Skin of body (tissue), 2 donors: ENCODE measurements around the gene MRPL44. TPM values are rescaled to one million over a fixed set of nuclear protein-coding genes. Genes with fewer than 3 reads are reported as not detected.

Source experiments
- DNase-seq: peaks from one replicate; lab custom pipeline; 2025; lab: John Stamatoyannopoulos, UW
- total RNA-seq: library from RNA; depleted of rRNA; stranded (reverse); fragments of >200 nt; gene quantifications from one replicate; pipeline ENCODE4 v1.2.3, GENCODE V29; 2014

MRPL44 gene
- total RNA-seq, 1 donor from 2014 or later: 20.6 TPM

- DNase-seq: no peak
Observed at GRCh38 chr2:223969856-223970255, 12.6 kb downstream of the MRPL44 start.

GRCh38 chr2:223970343-223971128, 13.3 kb downstream of the MRPL44 start:
- peak; percentile 34 for DNase-seq

GRCh38 chr2:223971731-223972130, 14.5 kb downstream of the MRPL44 start:
- no peak for DNase-seq

GRCh38 chr2:223972656-223973102, 15.4 kb downstream of the MRPL44 start:
- DNase-seq: no peak

GRCh38 chr2:223973606-223974005, 16.3 kb downstream of the MRPL44 start:
- DNase-seq: no peak

- no peak for DNase-seq
Observed at GRCh38 chr2:223976635-223977226, 19.5 kb downstream of the MRPL44 start.

- no peak for DNase-seq
Observed at GRCh38 chr2:223978451-223978850, 21.2 kb downstream of the MRPL44 start.

- no peak for DNase-seq
Observed at GRCh38 chr2:223979730-223980396, 22.6 kb downstream of the MRPL44 start.

GRCh38 chr2:223980397-223980735, 23.1 kb downstream of the MRPL44 start:
- DNase-seq: no peak

- DNase-seq: no peak
Observed at GRCh38 chr2:223980803-223981202, 23.5 kb downstream of the MRPL44 start.

- no peak for DNase-seq
Observed at GRCh38 chr2:223981241-223981640, 24.0 kb downstream of the MRPL44 start.

- no peak for DNase-seq
Observed at GRCh38 chr2:223989206-223989855, 32.1 kb downstream of the MRPL44 start.

GRCh38 chr2:223989856-223990232, 32.6 kb downstream of the MRPL44 start:
- no peak for DNase-seq

- DNase-seq: no peak
Observed at GRCh38 chr2:223991611-223992010, 34.3 kb downstream of the MRPL44 start.

GRCh38 chr2:223993634-223994232, 36.5 kb downstream of the MRPL44 start:
- DNase-seq: peak; percentile 93

- DNase-seq: no peak
Observed at GRCh38 chr2:223994562-223995162, 37.4 kb downstream of the MRPL44 start.

GRCh38 chr2:223995569-223995968, 38.3 kb downstream of the MRPL44 start:
- no peak for DNase-seq

- DNase-seq: no peak
Observed at GRCh38 chr2:223996391-223996790, 39.1 kb downstream of the MRPL44 start.

- no peak for DNase-seq
Observed at GRCh38 chr2:223997938-223998337, 40.7 kb downstream of the MRPL44 start.

- no peak for DNase-seq
Observed at GRCh38 chr2:223998948-223999347, 41.7 kb downstream of the MRPL44 start.

- no peak for DNase-seq
Observed at GRCh38 chr2:223999862-224000261, 42.6 kb downstream of the MRPL44 start.
